Measurements from ENCODE around the gene GNG14. TPM values are rescaled to one million over a fixed set of nuclear protein-coding genes. Genes with fewer than 3 reads are reported as not detected.
A peak's percentile ranks its signal among the peaks of the same experiment; 100 is the strongest.

The GNG14 gene
- total and polyA plus RNA-seq, 2 of the 13 experiments (the other 11 are each of a cell fraction or from before 2014, with no cell fraction given): not detected

DNA sequence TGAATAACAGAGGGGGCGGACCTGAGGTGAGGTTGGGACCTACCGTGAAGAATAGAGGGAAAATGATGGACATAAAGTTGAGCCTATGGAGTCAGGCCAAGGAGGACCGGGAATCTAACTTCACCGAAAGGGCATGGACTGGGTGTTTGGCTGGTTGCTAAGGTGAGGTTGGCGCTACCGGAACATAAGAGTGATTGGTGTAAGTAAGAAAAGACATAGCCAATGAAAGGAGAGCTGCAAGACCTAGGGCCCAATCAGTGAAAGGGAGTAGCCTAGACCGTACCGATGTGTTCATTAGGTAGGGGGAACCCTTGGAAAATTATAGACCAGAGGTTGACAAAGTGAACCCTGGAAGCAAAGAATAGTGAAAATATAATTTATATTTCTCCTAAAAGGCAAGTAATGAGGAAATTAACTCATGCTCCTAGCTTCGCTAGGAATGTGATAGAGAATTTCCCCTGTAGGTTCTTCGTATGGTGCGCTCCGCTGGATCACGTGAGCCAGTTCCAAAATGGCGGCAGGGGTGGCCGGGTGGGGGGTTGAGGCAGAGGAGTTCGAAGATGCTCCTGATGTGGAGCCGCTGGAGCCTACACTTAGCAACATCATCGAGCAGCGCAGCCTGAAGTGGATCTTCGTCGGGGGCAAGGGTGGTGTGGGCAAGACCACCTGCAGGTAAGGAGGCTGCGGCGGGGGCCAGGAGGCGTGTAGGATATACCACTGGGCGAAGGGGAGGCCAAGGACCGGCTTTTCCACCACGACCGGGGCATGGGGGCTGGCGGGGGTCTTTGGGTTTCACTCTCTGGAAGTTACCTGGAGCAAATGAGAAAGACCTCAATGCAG lies 49.4 kb downstream of the GNG14 start, which contains the start of gene GET3 (continued):
- TF ChIP-seq, protein P1, sequence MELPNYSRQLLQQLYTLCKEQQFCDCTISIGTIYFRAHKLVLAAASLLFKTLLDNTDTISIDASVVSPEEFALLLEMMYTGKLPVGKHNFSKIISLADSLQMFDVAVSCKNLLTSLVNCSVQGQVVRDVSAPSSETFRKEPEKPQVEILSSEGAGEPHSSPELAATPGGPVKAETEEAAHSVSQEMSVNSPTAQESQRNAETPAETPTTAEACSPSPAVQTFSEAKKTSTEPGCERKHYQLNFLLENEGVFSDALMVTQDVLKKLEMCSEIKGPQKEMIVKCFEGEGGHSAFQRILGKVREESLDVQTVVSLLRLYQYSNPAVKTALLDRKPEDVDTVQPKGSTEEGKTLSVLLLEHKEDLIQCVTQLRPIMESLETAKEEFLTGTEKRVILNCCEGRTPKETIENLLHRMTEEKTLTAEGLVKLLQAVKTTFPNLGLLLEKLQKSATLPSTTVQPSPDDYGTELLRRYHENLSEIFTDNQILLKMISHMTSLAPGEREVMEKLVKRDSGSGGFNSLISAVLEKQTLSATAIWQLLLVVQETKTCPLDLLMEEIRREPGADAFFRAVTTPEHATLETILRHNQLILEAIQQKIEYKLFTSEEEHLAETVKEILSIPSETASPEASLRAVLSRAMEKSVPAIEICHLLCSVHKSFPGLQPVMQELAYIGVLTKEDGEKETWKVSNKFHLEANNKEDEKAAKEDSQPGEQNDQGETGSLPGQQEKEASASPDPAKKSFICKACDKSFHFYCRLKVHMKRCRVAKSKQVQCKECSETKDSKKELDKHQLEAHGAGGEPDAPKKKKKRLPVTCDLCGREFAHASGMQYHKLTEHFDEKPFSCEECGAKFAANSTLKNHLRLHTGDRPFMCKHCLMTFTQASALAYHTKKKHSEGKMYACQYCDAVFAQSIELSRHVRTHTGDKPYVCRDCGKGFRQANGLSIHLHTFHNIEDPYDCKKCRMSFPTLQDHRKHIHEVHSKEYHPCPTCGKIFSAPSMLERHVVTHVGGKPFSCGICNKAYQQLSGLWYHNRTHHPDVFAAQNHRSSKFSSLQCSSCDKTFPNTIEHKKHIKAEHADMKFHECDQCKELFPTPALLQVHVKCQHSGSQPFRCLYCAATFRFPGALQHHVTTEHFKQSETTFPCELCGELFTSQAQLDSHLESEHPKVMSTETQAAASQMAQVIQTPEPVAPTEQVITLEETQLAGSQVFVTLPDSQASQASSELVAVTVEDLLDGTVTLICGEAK (IDR thresholded peaks at IDR 0.05): no peak
- TF ChIP-seq, protein P1 (CRISPR knock-in tag; IDR thresholded peaks at IDR 0.05): no peak
- TF ChIP-seq, protein P2, sequence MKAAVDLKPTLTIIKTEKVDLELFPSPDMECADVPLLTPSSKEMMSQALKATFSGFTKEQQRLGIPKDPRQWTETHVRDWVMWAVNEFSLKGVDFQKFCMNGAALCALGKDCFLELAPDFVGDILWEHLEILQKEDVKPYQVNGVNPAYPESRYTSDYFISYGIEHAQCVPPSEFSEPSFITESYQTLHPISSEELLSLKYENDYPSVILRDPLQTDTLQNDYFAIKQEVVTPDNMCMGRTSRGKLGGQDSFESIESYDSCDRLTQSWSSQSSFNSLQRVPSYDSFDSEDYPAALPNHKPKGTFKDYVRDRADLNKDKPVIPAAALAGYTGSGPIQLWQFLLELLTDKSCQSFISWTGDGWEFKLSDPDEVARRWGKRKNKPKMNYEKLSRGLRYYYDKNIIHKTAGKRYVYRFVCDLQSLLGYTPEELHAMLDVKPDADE (CRISPR knock-in tag; IDR thresholded peaks at IDR 0.05): no peak
- TF ChIP-seq PPARG (CRISPR knock-in tag; conservative IDR thresholded peaks at IDR 0.05) (no peak), ZNF7 (CRISPR knock-in tag; IDR thresholded peaks at IDR 0.05) (no peak), SNRNP70 (IDR thresholded peaks at IDR 0.05; ENCODE audit: low read depth, low read length) (no peak), CHD4 (IDR thresholded peaks at IDR 0.05; ENCODE audit: borderline replicate concordance, low read length) (no peak), POLR2G (IDR thresholded peaks at IDR 0.05; ENCODE audit: low read depth, low read length) (peak; percentile 78), FIP1L1 (IDR thresholded peaks at IDR 0.05; ENCODE audit: borderline replicate concordance, insufficient read depth, low read depth, low read length) (no peak), ESRRA (CRISPR knock-in tag; IDR thresholded peaks at IDR 0.05; ENCODE audit: low read depth) (no peak), FOXK1 (CRISPR knock-in tag; IDR thresholded peaks at IDR 0.05; ENCODE audit: borderline replicate concordance, low read depth) (peak; percentile 29; the same call in 1 of the 2 replicates), RXRB (CRISPR knock-in tag; IDR thresholded peaks at IDR 0.05; ENCODE audit: borderline replicate concordance) (no peak), FOXC1 (CRISPR knock-in tag; IDR thresholded peaks at IDR 0.05; ENCODE audit: borderline replicate concordance) (no peak), SNAPC2 (CRISPR knock-in tag; IDR thresholded peaks at IDR 0.05) (no peak), SRSF1 (optimal IDR thresholded peaks at IDR 0.05; ENCODE audit: low read depth, low read length) (no peak), SAFB2 (CRISPR knock-in tag; IDR thresholded peaks at IDR 0.05; ENCODE audit: borderline replicate concordance, low read depth) (no peak)
- TF ChIP-seq, protein P3, sequence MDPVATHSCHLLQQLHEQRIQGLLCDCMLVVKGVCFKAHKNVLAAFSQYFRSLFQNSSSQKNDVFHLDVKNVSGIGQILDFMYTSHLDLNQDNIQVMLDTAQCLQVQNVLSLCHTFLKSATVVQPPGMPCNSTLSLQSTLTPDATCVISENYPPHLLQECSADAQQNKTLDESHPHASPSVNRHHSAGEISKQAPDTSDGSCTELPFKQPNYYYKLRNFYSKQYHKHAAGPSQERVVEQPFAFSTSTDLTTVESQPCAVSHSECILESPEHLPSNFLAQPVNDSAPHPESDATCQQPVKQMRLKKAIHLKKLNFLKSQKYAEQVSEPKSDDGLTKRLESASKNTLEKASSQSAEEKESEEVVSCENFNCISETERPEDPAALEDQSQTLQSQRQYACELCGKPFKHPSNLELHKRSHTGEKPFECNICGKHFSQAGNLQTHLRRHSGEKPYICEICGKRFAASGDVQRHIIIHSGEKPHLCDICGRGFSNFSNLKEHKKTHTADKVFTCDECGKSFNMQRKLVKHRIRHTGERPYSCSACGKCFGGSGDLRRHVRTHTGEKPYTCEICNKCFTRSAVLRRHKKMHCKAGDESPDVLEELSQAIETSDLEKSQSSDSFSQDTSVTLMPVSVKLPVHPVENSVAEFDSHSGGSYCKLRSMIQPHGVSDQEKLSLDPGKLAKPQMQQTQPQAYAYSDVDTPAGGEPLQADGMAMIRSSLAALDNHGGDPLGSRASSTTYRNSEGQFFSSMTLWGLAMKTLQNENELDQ (CRISPR knock-in tag; IDR thresholded peaks at IDR 0.05; ENCODE audit: borderline replicate concordance): no peak
